ENCODE data around the gene NINJ1. TPM values are rescaled to one million over a fixed set of nuclear protein-coding genes. Genes with fewer than 3 reads are reported as not detected.
A peak's percentile ranks its signal among the peaks of the same experiment; 100 is the strongest.

NINJ1 gene
- total RNA-seq, 2 donors from 2014 or later: 56.0 to 197 TPM

DNA sequence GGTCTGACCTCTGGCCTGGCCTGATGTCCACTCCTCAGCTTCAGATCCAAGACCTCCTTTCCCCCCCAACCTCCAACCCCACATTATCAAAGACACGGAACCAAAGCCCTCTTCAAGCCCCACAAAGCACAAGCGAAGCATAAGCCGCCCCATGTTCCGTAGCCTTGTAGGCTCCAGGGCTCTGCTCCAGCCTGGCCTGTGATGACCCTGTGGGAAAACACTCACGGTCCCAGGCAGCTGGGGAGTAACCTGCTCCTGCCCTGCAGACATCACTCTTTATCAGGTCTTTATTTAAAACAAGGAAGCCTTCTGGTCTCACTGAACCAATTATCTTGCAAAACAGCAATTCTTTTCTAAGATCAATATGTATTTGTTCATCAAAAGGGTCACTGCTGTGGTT is 34.5 kb upstream of the NINJ1 start:
- no peak for ATAC-seq (replicated peaks)
- H3K27ac Mint-ChIP-seq: no peak overlapping the region
- H3K4me1 Mint-ChIP-seq: no peaks in the 10 kb centered on the region
- H3K27me3 Mint-ChIP-seq: no peaks in the 10 kb centered on the region
- no peaks in the 10 kb centered on the region for H3K9me3 Mint-ChIP-seq
- H3K36me3 Mint-ChIP-seq (ENCODE audit: low read depth): no peaks in the 10 kb centered on the region
- H3K4me3 Mint-ChIP-seq: no peak overlapping the region

DNA sequence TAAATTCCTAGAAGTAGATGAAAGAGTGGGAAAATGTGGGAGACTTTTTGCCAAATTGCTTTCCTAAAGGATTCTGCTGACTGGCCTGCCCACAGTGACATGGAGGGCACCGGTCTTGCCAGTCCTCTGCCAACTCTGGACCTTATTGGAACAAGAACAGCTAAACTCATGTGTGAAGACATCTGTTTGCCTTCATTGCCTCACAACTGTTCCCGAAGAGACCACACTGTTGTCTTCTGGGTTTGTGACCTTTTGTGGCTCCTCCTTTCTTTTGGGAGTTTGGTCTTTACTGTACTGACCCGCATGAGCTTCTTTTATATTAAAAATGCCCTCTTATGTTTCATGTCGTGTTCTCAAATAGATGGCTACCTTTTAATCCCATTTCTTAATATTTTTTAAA is 33.8 kb upstream of the NINJ1 start:
- H3K9me3 Mint-ChIP-seq: no peaks in the 10 kb centered on the region
- no peaks in the 10 kb centered on the region for H3K4me1 Mint-ChIP-seq
- no peak for ATAC-seq (replicated peaks)
- no peaks in the 10 kb centered on the region for H3K36me3 Mint-ChIP-seq (ENCODE audit: low read depth)
- no peak overlapping the region for H3K27ac Mint-ChIP-seq
- H3K4me3 Mint-ChIP-seq: no peak overlapping the region
- H3K27me3 Mint-ChIP-seq: no peaks in the 10 kb centered on the region

DNA sequence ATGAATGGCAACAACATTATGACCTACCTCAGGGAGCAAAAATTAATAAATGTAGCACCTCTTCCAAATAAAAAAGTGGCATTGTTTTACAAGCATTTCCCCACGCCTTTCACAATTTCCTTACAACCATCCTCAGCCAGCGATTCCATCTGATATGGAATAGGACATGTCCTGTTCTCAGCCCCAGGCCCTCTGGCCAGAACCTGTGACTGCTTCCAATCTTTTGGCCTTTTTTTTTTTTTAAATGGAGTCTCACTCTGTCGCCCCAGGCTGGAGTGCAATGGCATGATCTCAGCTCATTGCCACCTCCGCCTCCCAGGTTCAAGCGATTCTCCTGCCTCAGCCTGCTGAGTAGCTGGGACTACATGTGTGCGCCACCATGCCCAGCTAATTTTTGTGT is 33.1 kb upstream of the NINJ1 start:
- no peak overlapping the region for H3K27ac Mint-ChIP-seq

DNA sequence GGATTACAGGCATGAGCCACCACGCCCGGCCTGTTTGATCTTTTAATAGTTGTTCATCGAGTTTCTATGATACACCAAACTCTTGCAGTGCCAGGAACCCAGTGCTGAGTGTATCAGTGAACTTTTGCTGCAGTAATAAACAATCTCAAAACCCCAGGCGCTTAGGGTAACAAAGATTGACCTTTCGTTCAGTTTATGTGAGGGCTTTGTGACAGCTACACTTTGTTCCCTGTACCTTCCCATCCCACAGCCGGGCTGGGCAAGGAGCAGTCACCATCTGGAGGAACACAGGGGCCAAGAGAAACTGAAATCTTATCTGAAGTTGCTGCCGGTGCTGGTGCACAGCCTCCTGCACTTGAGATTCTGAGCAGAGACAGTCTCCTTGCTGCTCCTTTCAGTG is 32.6 kb upstream of the NINJ1 start:
- Mint-ChIP-seq H3K36me3 (ENCODE audit: low read depth) (no peaks in the 10 kb centered on the region), H3K27me3 (no peaks in the 10 kb centered on the region), H3K4me1 (no peaks in the 10 kb centered on the region), H3K27ac (peak overlapping the region; percentile 15), H3K9me3 (no peaks in the 10 kb centered on the region), H3K4me3 (no peak overlapping the region)
- no peak for ATAC-seq (replicated peaks)

More for the DNA sequence above, 33.1 kb upstream of the NINJ1 start:
- Mint-ChIP-seq H3K36me3 (ENCODE audit: low read depth) (no peaks in the 10 kb centered on the region), H3K27me3 (no peaks in the 10 kb centered on the region), H3K9me3 (no peaks in the 10 kb centered on the region), H3K4me1 (no peaks in the 10 kb centered on the region), H3K4me3 (no peak overlapping the region)
- ATAC-seq (replicated peaks): no peak

DNA sequence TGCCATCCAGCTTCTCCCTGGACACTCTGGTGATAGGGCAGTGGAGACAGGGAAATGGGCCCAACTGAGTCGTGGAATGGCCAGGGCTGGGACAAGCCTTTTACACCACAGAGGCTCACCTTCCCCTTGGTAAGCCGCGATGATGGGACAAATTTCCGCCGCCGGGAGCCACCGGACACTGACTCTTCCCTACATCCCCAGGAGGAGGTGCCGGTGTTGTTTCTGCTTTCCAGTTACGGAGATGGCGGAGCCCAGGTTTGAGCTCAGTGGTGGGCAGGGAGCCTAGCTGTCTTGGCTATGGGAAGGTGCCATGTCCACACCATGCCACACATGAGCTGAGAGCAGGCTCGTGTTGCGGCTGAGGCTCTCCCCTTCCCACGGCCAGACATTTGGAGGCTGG is 30.0 kb upstream of the NINJ1 start:
- ATAC-seq (replicated peaks): no peak
- Mint-ChIP-seq H3K4me1 (peaks cover 8% of the 10 kb centered on the region), H3K36me3 (ENCODE audit: low read depth) (no peaks in the 10 kb centered on the region), H3K27me3 (no peaks in the 10 kb centered on the region), H3K4me3 (no peak overlapping the region), H3K9me3 (no peaks in the 10 kb centered on the region), H3K27ac (no peak overlapping the region)

DNA sequence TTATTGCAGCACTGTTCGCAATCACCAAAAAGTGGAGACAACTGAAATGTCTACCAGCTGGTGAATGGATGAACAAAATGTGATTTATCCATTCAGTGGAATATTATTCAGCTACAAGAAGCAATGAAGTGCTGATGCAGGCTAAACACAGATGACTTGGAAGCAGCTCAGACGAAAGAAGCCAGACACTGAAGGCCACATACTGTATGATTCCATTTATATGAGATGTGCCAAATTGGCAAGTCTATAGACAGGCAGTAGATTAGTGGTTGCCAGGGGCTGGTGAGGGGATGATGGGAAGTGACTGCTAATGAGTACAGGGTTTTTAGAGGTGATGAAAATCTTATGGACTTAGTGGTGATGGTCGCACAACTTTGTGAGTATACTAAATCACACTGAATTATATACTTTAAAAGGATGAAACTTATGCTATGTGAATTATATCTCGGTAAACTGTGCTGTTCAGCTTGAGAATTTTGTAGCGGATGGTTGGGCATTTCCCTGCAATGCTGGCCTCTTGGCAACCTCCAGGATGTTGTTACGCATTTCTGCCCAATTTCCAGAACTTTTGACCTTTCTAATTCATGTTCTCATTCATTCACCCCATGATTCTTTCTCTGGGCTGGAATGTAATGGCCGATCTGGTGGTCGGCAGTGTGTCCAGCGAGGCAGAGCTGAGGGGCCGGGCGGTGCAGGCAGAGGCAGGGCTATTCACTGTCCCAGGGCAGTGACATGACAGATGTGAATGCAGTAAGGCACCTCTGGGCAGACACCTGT is 27.9 kb upstream of the NINJ1 start:
- Mint-ChIP-seq H3K9me3 (no peaks in the 10 kb centered on the region), H3K4me3 (no peak overlapping the region), H3K36me3 (ENCODE audit: low read depth) (no peaks in the 10 kb centered on the region), H3K27ac (no peak overlapping the region), H3K27me3 (no peaks in the 10 kb centered on the region), H3K4me1 (peaks cover 8% of the 10 kb centered on the region)
- no peak for ATAC-seq (replicated peaks)

DNA sequence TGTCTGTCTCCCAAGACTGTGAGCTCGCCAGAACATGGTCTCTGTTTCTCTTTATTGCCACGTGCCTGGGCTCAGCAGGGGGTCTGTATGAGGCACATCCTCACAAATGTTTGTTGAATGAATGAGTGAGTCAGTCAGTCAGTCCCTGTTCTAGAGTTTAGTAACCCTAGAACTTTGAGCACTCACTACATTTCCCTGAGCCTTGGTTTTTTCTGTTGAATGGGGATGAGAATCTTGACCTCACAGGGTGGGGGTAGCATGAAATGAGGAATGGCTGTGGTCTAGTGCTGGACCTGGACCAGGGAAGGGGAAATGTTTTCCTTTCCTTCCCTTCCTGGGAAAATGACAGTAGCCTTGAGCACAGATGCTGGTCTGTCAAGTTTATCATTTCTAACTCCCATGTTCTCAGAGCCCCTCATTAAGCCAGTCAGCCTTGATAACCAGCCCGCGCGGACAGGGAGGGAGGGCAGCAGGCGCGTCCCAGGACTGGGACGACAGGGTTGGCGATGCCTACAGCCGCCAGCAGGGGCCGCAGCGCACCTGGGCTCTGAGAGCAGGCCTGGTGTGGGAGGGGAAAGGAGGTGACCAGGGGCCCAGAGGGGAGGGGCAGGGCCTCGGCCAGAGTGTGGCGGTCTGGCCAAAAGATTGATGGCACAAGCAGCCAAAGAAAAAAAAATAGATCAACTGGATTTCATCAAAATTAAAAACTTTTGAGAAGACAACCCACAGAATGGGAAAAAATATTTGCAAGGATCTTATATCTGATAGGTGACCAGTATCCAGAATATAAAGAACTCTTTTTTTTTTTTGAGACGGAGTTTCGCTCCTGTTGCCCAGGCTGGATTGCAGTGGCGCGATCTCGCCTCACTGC is 25.8 kb upstream of the NINJ1 start:
- H3K4me1 Mint-ChIP-seq: peaks cover 24% of the 10 kb centered on the region
- no peaks in the 10 kb centered on the region for H3K9me3 Mint-ChIP-seq
- H3K27ac Mint-ChIP-seq: peak overlapping the region; percentile 43
- H3K27me3 Mint-ChIP-seq: no peaks in the 10 kb centered on the region
- peak overlapping the region; percentile 61 for H3K4me3 Mint-ChIP-seq
- no peaks in the 10 kb centered on the region for H3K36me3 Mint-ChIP-seq (ENCODE audit: low read depth)
- ATAC-seq (replicated peaks): peak; percentile 52

DNA sequence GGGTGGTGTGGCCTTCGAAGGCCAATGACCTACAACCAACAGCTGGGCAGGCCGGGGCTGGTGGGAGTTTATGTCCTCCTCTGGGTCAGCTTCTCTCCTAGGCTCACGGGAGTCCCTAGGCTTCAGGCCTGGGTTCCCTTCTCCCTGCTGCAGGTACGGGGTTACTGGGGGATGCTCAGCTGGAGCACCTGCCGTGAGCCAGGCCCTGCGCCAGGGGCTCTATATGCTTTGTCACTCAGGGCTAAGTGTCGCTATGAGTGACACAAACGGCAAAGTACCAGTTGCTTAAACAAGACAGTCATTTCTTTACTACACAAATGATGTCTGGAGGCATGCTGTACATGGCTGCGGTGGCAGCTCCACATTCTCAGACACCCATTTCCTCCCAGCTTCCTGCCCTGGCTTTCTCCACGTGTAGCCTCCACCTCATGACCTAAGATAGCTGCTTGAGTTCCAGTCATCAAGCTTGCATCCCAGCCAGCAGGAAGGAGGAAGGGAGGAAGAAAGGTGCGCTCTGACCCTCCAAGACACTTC is 22.5 kb upstream of the NINJ1 start:
- no peaks in the 10 kb centered on the region for H3K9me3 Mint-ChIP-seq
- H3K4me3 Mint-ChIP-seq: peak overlapping the region; percentile 65
- H3K27me3 Mint-ChIP-seq: no peaks in the 10 kb centered on the region
- ATAC-seq (replicated peaks): peak; percentile 92
- peak overlapping the region; percentile 90 for H3K27ac Mint-ChIP-seq
- no peaks in the 10 kb centered on the region for H3K36me3 Mint-ChIP-seq (ENCODE audit: low read depth)
- peaks cover 24% of the 10 kb centered on the region for H3K4me1 Mint-ChIP-seq

DNA sequence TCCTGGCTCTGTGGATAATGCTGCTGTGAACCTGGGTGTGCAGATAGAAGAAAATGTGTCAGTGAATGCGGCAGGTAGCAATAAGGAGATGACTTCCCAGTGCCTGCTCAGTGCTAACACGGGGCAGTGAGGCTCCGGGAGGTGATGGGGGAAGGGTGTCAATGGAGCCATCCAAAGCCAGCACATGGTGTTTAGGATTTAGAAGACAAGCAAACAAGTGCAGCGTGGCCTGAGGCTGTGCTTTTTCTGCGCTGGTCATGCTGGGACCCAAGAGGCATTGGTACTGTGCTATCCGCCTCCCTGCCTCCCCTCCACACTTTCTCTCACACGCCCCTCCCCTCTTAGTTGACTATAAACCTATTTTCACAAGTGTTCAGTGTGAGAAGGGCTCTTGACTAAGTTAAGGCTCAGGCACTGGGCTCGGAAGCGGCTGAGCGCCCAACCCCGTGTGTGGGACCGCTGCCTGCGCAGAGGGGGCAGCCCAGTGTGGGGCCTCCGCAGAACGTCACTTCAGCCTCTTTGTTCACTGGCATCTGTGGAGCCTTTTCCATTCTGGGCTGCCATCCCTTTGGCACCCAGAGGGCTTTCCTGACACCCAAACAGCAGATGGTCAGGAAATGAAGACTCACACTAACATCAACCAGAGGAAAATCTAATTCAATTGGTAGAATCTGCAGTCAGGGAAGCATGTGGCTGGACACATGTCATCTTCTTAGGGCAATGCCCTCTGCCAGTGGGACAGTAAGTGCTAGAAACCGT is 21.8 kb upstream of the NINJ1 start:
- no peaks in the 10 kb centered on the region for H3K27me3 Mint-ChIP-seq
- peaks cover 24% of the 10 kb centered on the region for H3K4me1 Mint-ChIP-seq
- peak overlapping the region; percentile 90 for H3K27ac Mint-ChIP-seq
- no peaks in the 10 kb centered on the region for H3K9me3 Mint-ChIP-seq
- H3K36me3 Mint-ChIP-seq (ENCODE audit: low read depth): no peaks in the 10 kb centered on the region
- H3K4me3 Mint-ChIP-seq: peak overlapping the region; percentile 65
- ATAC-seq (replicated peaks): peak; percentile 51

DNA sequence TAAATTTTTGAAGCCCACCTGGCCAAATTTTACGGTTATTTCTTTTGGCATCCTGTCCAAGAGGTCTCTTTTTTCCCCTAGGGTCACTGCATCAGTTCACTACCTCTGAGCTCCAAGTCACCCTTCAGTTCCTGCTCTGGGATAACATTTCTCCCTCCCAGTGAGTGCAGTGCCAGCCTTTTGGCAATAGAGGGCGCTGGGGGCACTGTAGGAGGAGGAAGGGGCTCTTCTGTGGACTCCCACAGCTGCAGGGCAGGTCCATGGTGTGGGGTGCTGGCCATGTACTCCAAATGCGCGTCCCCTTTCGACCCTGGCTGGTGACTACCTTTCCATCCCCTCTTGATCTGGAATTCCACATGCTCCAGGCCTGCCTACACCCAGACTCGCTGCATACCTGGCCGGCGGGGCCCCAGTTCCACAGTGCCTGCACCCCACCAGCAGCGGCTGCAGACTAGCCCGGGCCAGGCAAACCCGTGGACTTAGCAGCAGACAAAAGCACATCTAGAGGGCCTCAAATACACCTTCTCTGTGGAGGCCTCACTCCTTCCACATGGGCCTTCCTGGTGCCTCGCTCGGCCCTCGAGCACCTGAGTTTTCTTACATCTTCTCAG is 20.3 kb upstream of the NINJ1 start:
- ATAC-seq (replicated peaks): no peak

DNA sequence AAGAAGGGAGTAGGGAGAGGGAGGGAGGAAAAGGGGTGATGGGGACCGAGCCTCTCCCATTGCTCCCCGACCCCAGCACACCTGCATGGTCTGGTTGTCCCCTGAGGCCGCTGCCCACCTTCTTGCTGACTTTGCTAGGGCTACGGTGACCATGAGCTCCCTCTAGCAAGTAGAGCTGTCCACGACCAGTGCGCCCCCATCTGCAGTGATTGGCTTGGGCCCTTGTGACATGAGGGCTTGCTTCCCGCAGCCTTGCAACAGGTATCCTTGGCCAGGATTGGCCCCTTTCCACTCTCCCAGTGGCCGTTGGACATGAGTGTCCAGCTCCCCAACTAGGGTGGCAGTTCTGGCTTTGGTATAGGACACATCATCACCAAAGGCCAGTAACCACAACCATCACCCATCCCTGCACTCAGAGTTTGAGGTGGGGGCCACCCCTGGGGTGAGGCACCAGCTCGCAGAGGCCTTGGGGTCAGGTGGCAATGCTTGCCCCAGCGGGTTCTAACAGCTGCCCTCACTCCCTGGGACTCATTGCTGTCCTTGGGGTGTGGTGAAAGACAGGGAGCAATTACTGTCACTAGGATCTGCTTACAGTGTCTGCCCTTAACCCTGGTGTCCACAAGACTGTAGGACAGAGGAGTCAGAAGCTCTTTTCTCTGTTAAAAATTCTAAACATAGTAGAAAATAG is 17.2 kb upstream of the NINJ1 start:
- Mint-ChIP-seq H3K4me1 (peaks cover 30% of the 10 kb centered on the region), H3K9me3 (peaks cover 7% of the 10 kb centered on the region), H3K27me3 (no peaks in the 10 kb centered on the region), H3K4me3 (no peak overlapping the region), H3K36me3 (ENCODE audit: low read depth) (peaks cover 33% of the 10 kb centered on the region), H3K27ac (no peak overlapping the region)
- ATAC-seq (replicated peaks): no peak

More for the DNA sequence above, 20.3 kb upstream of the NINJ1 start:
- Mint-ChIP-seq H3K36me3 (ENCODE audit: low read depth) (peaks cover 3% of the 10 kb centered on the region), H3K27ac (no peak overlapping the region), H3K27me3 (no peaks in the 10 kb centered on the region), H3K4me1 (peaks cover 24% of the 10 kb centered on the region), H3K9me3 (no peaks in the 10 kb centered on the region), H3K4me3 (no peak overlapping the region)

DNA sequence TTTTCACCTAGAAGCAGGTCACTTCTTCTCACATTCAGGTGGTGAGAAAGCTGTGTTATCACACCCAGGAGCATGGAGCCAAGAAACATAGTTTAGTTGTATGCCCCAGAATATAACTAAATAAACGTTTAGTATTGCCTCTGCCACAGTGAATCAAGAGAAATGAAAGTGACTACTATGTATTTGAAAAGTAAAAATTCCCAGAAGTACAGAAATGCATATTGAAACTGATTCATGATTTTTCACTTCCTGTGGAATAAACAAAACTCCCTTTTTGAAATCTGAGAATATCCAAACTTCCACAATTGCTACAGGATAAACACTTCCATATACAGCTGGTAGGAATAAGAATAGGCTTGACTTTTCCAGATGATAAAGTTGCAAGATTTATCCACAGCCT is 15.3 kb upstream of the NINJ1 start:
- peaks cover 7% of the 10 kb centered on the region for H3K9me3 Mint-ChIP-seq
- peaks cover 25% of the 10 kb centered on the region for H3K4me1 Mint-ChIP-seq
- peaks cover 36% of the 10 kb centered on the region for H3K36me3 Mint-ChIP-seq (ENCODE audit: low read depth)
- H3K4me3 Mint-ChIP-seq: peak overlapping the region; percentile 82
- peak; percentile 47 for ATAC-seq (replicated peaks)
- H3K27me3 Mint-ChIP-seq: no peaks in the 10 kb centered on the region
- peak overlapping the region; percentile 92 for H3K27ac Mint-ChIP-seq

DNA sequence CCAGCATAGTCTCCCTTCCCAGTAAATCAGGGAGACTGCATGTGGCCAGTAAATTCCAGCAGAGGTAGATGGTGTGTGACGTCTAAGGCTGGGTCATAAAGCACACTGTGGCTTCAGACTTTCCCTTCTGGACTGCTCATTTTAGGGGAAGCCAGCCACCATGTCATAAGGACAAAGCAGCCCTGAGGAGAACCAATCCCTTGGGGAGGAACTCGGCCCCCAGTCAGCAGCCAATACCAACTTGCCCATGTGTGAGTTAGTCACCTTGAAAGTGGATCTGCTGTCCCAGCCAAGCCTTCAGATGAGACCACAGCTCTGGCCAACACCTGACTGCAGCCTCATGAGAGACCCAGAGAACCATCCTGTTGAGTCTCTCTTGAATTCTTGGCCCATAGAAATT is 14.7 kb upstream of the NINJ1 start:
- peak; percentile 72 for ATAC-seq (replicated peaks)
- H3K4me3 Mint-ChIP-seq: peak overlapping the region; percentile 82
- H3K27me3 Mint-ChIP-seq: no peaks in the 10 kb centered on the region
- peaks cover 7% of the 10 kb centered on the region for H3K9me3 Mint-ChIP-seq
- H3K27ac Mint-ChIP-seq: peak overlapping the region; percentile 92
- H3K4me1 Mint-ChIP-seq: peaks cover 29% of the 10 kb centered on the region
- peaks cover 36% of the 10 kb centered on the region for H3K36me3 Mint-ChIP-seq (ENCODE audit: low read depth)
